Astrocyte (in vitro differentiated cells and primary cell): ENCODE data around the gene ROR1. TPM values are rescaled to one million over a fixed set of nuclear protein-coding genes. Genes with fewer than 3 reads are reported as not detected.

Experiments used
- DNase-seq: peaks from one replicate; pipeline ENCODE4 v3.0.0-alpha.2; 2010; ENCODE audit warnings: low read depth
- FAIRE-seq: peaks from 2 replicates; lab custom pipeline; 2011; peaks lifted over from hg19 to GRCh38; lab: Jason Lieb, UNC
- H2AFZ ChIP-seq: 2 replicates; pipeline ENCODE4 v1.6.0; 2012; ENCODE audit warnings: low read depth, low read length, inconsistent platforms
- H3K27ac ChIP-seq: 2 replicates; pipeline ENCODE4 v1.5.1; 2011; ENCODE audit warnings: low read depth, low read length, inconsistent platforms
- H3K27me3 ChIP-seq: 2 replicates; pipeline ENCODE4 v1.6.0; 2011; ENCODE audit warnings: low read length, inconsistent platforms; ENCODE audit not compliant: insufficient read depth
- H3K36me3 ChIP-seq: 2 replicates; pipeline ENCODE4 v1.5.1; 2011; ENCODE audit warnings: low read length, inconsistent platforms; ENCODE audit not compliant: insufficient read depth
- H3K4me1 ChIP-seq: 2 replicates; pipeline ENCODE4 v1.5.1; 2011; ENCODE audit warnings: low read length, inconsistent platforms; ENCODE audit not compliant: insufficient read depth
- H3K4me2 ChIP-seq: 2 replicates; pipeline ENCODE4 v1.6.0; 2012; ENCODE audit warnings: low read length, inconsistent platforms
- H3K4me3 ChIP-seq: 2 replicates; pipeline ENCODE4 v1.5.1; 2011; ENCODE audit warnings: low read depth, mild to moderate bottlenecking, low read length, inconsistent platforms; ENCODE audit not compliant: insufficient read depth
- H3K79me2 ChIP-seq: 2 replicates; pipeline ENCODE4 v1.6.0; 2012; ENCODE audit warnings: mild to moderate bottlenecking, low read length, inconsistent platforms; ENCODE audit not compliant: insufficient read depth
- H3K9ac ChIP-seq: 2 replicates; pipeline ENCODE4 v1.6.0; 2012; ENCODE audit warnings: mild to moderate bottlenecking, low read length, inconsistent platforms
- H3K9me3 ChIP-seq: 2 replicates; pipeline ENCODE4 v1.5.1; 2012; ENCODE audit warnings: low read depth, mild to moderate bottlenecking, low read length, inconsistent platforms; ENCODE audit not compliant: insufficient read depth
- H4K20me1 ChIP-seq: 2 replicates; pipeline ENCODE4 v1.6.0; 2012; ENCODE audit warnings: low read length, inconsistent platforms; ENCODE audit not compliant: insufficient read depth
- H3K27ac Mint-ChIP-seq: one replicate; pipeline ENCODE4 v1.8.0; 2021; ENCODE audit warnings: mild to moderate bottlenecking, mixed read lengths; ENCODE audit not compliant: unreplicated experiment
- H3K27me3 Mint-ChIP-seq: one replicate; pipeline ENCODE4 v1.8.0; 2021; ENCODE audit warnings: low read depth, mixed read lengths; ENCODE audit not compliant: unreplicated experiment
- H3K36me3 Mint-ChIP-seq: one replicate; pipeline ENCODE4 v1.8.0; 2021; ENCODE audit warnings: low read depth, mixed read lengths; ENCODE audit not compliant: unreplicated experiment
- H3K4me1 Mint-ChIP-seq: one replicate; pipeline ENCODE4 v1.8.0; 2021; ENCODE audit warnings: low read depth, mixed read lengths; ENCODE audit not compliant: unreplicated experiment
- H3K4me3 Mint-ChIP-seq: one replicate; pipeline ENCODE4 v1.8.0; 2021; ENCODE audit warnings: mild to moderate bottlenecking, moderate library complexity, mixed read lengths; ENCODE audit not compliant: unreplicated experiment
- H3K9me3 Mint-ChIP-seq: one replicate; pipeline ENCODE4 v1.8.0; 2021; ENCODE audit warnings: mild to moderate bottlenecking, mixed read lengths; ENCODE audit not compliant: unreplicated experiment
- CTCF ChIP-seq: IDR thresholded peaks from 2 replicates; pipeline ENCODE4 v1.5.1; 2011; ENCODE audit warnings: low read depth, mild to moderate bottlenecking, inconsistent platforms, low read length, moderate library complexity; ENCODE audit not compliant: insufficient read depth
- EZH2 ChIP-seq: IDR thresholded peaks from 2 replicates; pipeline ENCODE4 v1.6.1; 2012; ENCODE audit warnings: mild to moderate bottlenecking, low read length, inconsistent platforms; ENCODE audit not compliant: insufficient read depth
- total RNA-seq: library from RNA; stranded (reverse); gene quantifications from 2 replicates; pipeline ENCODE4 v1.2.1, GENCODE V29; 2021

Gene ROR1
- total RNA-seq, 1 donor from 2014 or later, result 38.3 TPM

- Histone ChIP-seq H3K9me3 (no peaks in the 10 kb centered on the region), H3K79me2 (no peaks in the 10 kb centered on the region)
- peaks cover 9% of the 10 kb centered on the region for H3K4me1 Mint-ChIP-seq
Observed at GRCh38 chr1:63974966-63975365, 201.1 kb downstream of the ROR1 start.

GRCh38 chr1:63975481-63975880 lies 201.7 kb downstream of the ROR1 start:
- H3K4me3 Mint-ChIP-seq, result no peak overlapping the region
- no peaks in the 10 kb centered on the region for H3K4me1 ChIP-seq
- H3K9ac ChIP-seq, result no peak overlapping the region
- H3K27ac Mint-ChIP-seq, result no peak overlapping the region
- H3K36me3 ChIP-seq, result no peaks in the 10 kb centered on the region
- no peaks in the 10 kb centered on the region for H3K27me3 Mint-ChIP-seq
- no peak for TF ChIP-seq CTCF
- TF ChIP-seq EZH2, result no peak
- no peak overlapping the region for H3K4me3 ChIP-seq
- H3K36me3 Mint-ChIP-seq, result no peaks in the 10 kb centered on the region
- H3K4me2 ChIP-seq, result no peak overlapping the region
- H3K4me1 Mint-ChIP-seq, result peaks cover 8% of the 10 kb centered on the region
- peaks cover 2% of the 10 kb centered on the region for H3K9me3 Mint-ChIP-seq
- DNase-seq, result no peak
- no peaks in the 10 kb centered on the region for H3K9me3 ChIP-seq
- no peak overlapping the region for H3K27ac ChIP-seq
- FAIRE-seq, result no peak
- H4K20me1 ChIP-seq, result no peaks in the 10 kb centered on the region
- no peaks in the 10 kb centered on the region for H3K79me2 ChIP-seq
- no peaks in the 10 kb centered on the region for H3K27me3 ChIP-seq
- no peak overlapping the region for H2AFZ ChIP-seq

More at GRCh38 chr1:63974966-63975365, 201.1 kb downstream of the ROR1 start:
- Histone ChIP-seq H3K36me3 (no peaks in the 10 kb centered on the region), H3K4me1 (no peaks in the 10 kb centered on the region), H3K4me3 (no peak overlapping the region), H2AFZ (no peak overlapping the region), H4K20me1 (no peaks in the 10 kb centered on the region), H3K9ac (no peak overlapping the region), H3K27me3 (no peaks in the 10 kb centered on the region), H3K4me2 (no peak overlapping the region), H3K27ac (no peak overlapping the region)
- H3K36me3 Mint-ChIP-seq, result no peaks in the 10 kb centered on the region
- H3K27ac Mint-ChIP-seq, result no peak overlapping the region
- no peaks in the 10 kb centered on the region for H3K27me3 Mint-ChIP-seq
- DNase-seq (no peak), FAIRE-seq (no peak)
- TF ChIP-seq CTCF (no peak), EZH2 (no peak)
- no peak overlapping the region for H3K4me3 Mint-ChIP-seq
- peaks cover 2% of the 10 kb centered on the region for H3K9me3 Mint-ChIP-seq

- no peaks in the 10 kb centered on the region for H3K79me2 ChIP-seq
- no peak overlapping the region for H3K4me2 ChIP-seq
- no peaks in the 10 kb centered on the region for H3K4me1 ChIP-seq
- Mint-ChIP-seq H3K9me3 (peaks cover 2% of the 10 kb centered on the region), H3K4me3 (no peak overlapping the region), H3K27ac (no peak overlapping the region), H3K36me3 (no peaks in the 10 kb centered on the region), H3K4me1 (peaks cover 8% of the 10 kb centered on the region), H3K27me3 (no peaks in the 10 kb centered on the region)
- DNase-seq (no peak), FAIRE-seq (peak; percentile 32)
- H4K20me1 ChIP-seq, result peaks cover under 1% of the 10 kb centered on the region
- no peak overlapping the region for H3K27ac ChIP-seq
- TF ChIP-seq EZH2 (no peak), CTCF (no peak)
- no peak overlapping the region for H3K9ac ChIP-seq
- no peak overlapping the region for H2AFZ ChIP-seq
- no peak overlapping the region for H3K4me3 ChIP-seq
- no peaks in the 10 kb centered on the region for H3K9me3 ChIP-seq
- no peaks in the 10 kb centered on the region for H3K36me3 ChIP-seq
- no peaks in the 10 kb centered on the region for H3K27me3 ChIP-seq
Observed at GRCh38 chr1:63976006-63976405, 202.2 kb downstream of the ROR1 start.
